ENCODE data around the gene HSBP1L1.
"Not testable (repeated sequence)": the region's sequence is repeated elsewhere in the genome, so short reads cannot be mapped to it uniquely, and the experiment has no call there.

HSBP1L1 gene

GRCh38 chr18:79945118-79946042, 19.1 kb upstream of the HSBP1L1 start:
- no peak for DNase-seq

- no peak for DNase-seq
These were observed 17.2 kb upstream of the HSBP1L1 start for GRCh38 chr18:79947054-79947755.

GRCh38 chr18:79947881-79948610, 16.4 kb upstream of the HSBP1L1 start:
- DNase-seq = no peak

- DNase-seq = no peak
These were observed 15.6 kb upstream of the HSBP1L1 start for GRCh38 chr18:79948719-79949411.

- no peak for DNase-seq
These were observed 14.6 kb upstream of the HSBP1L1 start for GRCh38 chr18:79949697-79950487.

GRCh38 chr18:79950515-79951341, 13.7 kb upstream of the HSBP1L1 start:
- no peak for DNase-seq

GRCh38 chr18:79951545-79952455, 12.6 kb upstream of the HSBP1L1 start, which contains the start of gene SLC66A2:
Gene SLC66A2, minus strand, starts transcription at chr18:79951653. Its CDS starts 727 bp downstream, at chr18:79950926.
- peak; percentile 92 for DNase-seq

GRCh38 chr18:79952456-79952995, 11.9 kb upstream of the HSBP1L1 start:
- DNase-seq = no peak

- DNase-seq = no peak
These were observed 11.4 kb upstream of the HSBP1L1 start for GRCh38 chr18:79952996-79953559.

GRCh38 chr18:79953971-79954651, 10.3 kb upstream of the HSBP1L1 start:
- peak; percentile 58 for DNase-seq

GRCh38 chr18:79954791-79955190, 9.7 kb upstream of the HSBP1L1 start:
- DNase-seq = no peak

GRCh38 chr18:79955302-79956075, 9.0 kb upstream of the HSBP1L1 start:
- no peak for DNase-seq

GRCh38 chr18:79956276-79956675, 8.2 kb upstream of the HSBP1L1 start:
- no peak for DNase-seq

GRCh38 chr18:79958981-79959380, 5.5 kb upstream of the HSBP1L1 start:
- DNase-seq = no peak

GRCh38 chr18:79960161-79960801, 4.2 kb upstream of the HSBP1L1 start:
- not testable (repeated sequence) for DNase-seq

GRCh38 chr18:79960921-79961526, 3.4 kb upstream of the HSBP1L1 start:
- DNase-seq = no peak

Data from stimulated activated CD4-positive, alpha-beta T cell treated with anti-CD3 and anti-CD28 coated beads, Interleukin-1b, Interleukin-23, amount 100 ng/mL, for 48 hours (primary cell).